HEK293 (cell line): Measurements from ENCODE around the gene DSTN.

Experiments used
- CTCF ChIA-PET: fragments of 350-600 bp; formaldehyde crosslinking; extraction: SDS; loops from one replicate; lab custom pipeline; 2021; ENCODE audit warnings: antibody characterized with exemption; lab: Yijun Ruan, JAX
- POLR2A ChIA-PET: fragments of 300-600 bp; formaldehyde crosslinking; extraction: SDS; loops from one replicate; lab custom pipeline; 2020; ENCODE audit warnings: antibody characterized with exemption, inconsistent platforms; lab: Yijun Ruan, JAX
- H3K27ac ChIP-seq: fragments of 200-500 bp; sonication (Bioruptor generic); 2 replicates; pipeline ENCODE4 v1.5.1; 2014; ENCODE audit warnings: low read depth, low read length, control low read depth, inconsistent platforms; ENCODE audit errors: extremely low read depth
- H3K36me3 ChIP-seq, 2 experiments: fragments of 200-500 bp in 1 of 2; sonication (Bioruptor generic) in 1 of 2; 1 replicate in 1 of 2; 2 replicates in 1 of 2; pipeline ENCODE4 v1.5.1; 2014 to 2017; ENCODE audit warnings: inconsistent platforms in 2 of 2, low read length in 2 of 2; ENCODE audit not compliant: control insufficient read depth in 2 of 2, insufficient read depth in 1 of 2
- H3K4me1 ChIP-seq: fragments of 200-500 bp; sonication (Bioruptor generic); 2 replicates; pipeline ENCODE4 v1.5.1; 2014; ENCODE audit warnings: mild to moderate bottlenecking, low read length, inconsistent platforms; ENCODE audit not compliant: control insufficient read depth, insufficient read depth
- H3K4me3 ChIP-seq: 2 replicates; pipeline ENCODE4 v1.5.1; 2011; ENCODE audit warnings: low read depth, mild to moderate bottlenecking, control low read depth, low read length, moderate library complexity
- H3K9me3 ChIP-seq: fragments of 200-500 bp; sonication (Bioruptor generic); 2 replicates; pipeline ENCODE4 v1.5.1; 2014; ENCODE audit warnings: low read depth, low read length, inconsistent platforms; ENCODE audit not compliant: control insufficient read depth, insufficient read depth
- BCL11B ChIP-seq: fragments of 450-650 bp; formaldehyde crosslinking; IDR thresholded peaks from 2 replicates; pipeline ENCODE4 v1.5.1; 2016; ENCODE audit warnings: low read depth, missing biosample characterization, missing genetic modification characterization
- ELK4 ChIP-seq: IDR thresholded peaks from 2 replicates; pipeline ENCODE4 v1.6.1; 2011; ENCODE audit warnings: mild to moderate bottlenecking, low read depth, low read length, borderline replicate concordance
- GFI1B ChIP-seq: fragments of 450-650 bp; formaldehyde crosslinking; IDR thresholded peaks from 2 replicates; pipeline ENCODE4 v1.5.1; 2016; ENCODE audit warnings: missing biosample characterization, missing genetic modification characterization
- GLI2 ChIP-seq: fragments of 450-650 bp; formaldehyde crosslinking; IDR thresholded peaks from 2 replicates; pipeline ENCODE4; 2017; ENCODE audit warnings: missing biosample characterization, missing genetic modification characterization, low read depth, borderline replicate concordance
- KLF1 ChIP-seq: fragments of 450-650 bp; formaldehyde crosslinking; IDR thresholded peaks from 2 replicates; pipeline ENCODE4 v1.5.1; 2016; ENCODE audit warnings: missing biosample characterization, missing genetic modification characterization
- KLF16 ChIP-seq: fragments of 450-650 bp; formaldehyde crosslinking; IDR thresholded peaks from 2 replicates; pipeline ENCODE4 v1.5.1; 2017; ENCODE audit warnings: missing biosample characterization, missing genetic modification characterization
- MYNN ChIP-seq: fragments of 450-650 bp; formaldehyde crosslinking; IDR thresholded peaks from 2 replicates; pipeline ENCODE4 v1.5.1; 2016; ENCODE audit warnings: missing biosample characterization, missing genetic modification characterization, borderline replicate concordance
- PRDM1 ChIP-seq: fragments of 450-650 bp; formaldehyde crosslinking; IDR thresholded peaks from 2 replicates; pipeline ENCODE4; 2016; ENCODE audit warnings: missing biosample characterization, missing genetic modification characterization
- RBAK ChIP-seq: fragments of 450-650 bp; formaldehyde crosslinking; IDR thresholded peaks from 2 replicates; pipeline ENCODE4 v1.5.1; 2016; ENCODE audit warnings: missing biosample characterization, missing genetic modification characterization
- WT1 ChIP-seq: fragments of 450-650 bp; formaldehyde crosslinking; IDR thresholded peaks from 2 replicates; pipeline ENCODE4 v1.5.1; 2016; ENCODE audit warnings: missing biosample characterization, missing genetic modification characterization
- ZFP3 ChIP-seq: fragments of 450-650 bp; formaldehyde crosslinking; IDR thresholded peaks from 2 replicates; pipeline ENCODE4 v1.5.1; 2016; ENCODE audit warnings: low read depth, missing biosample characterization, missing genetic modification characterization
- ZFP41 ChIP-seq: fragments of 450-650 bp; formaldehyde crosslinking; IDR thresholded peaks from 2 replicates; pipeline ENCODE4 v1.5.1; 2016; ENCODE audit warnings: missing biosample characterization, missing genetic modification characterization, borderline replicate concordance
- ZNF202 ChIP-seq: fragments of 450-650 bp; formaldehyde crosslinking; IDR thresholded peaks from 2 replicates; pipeline ENCODE4 v1.5.1; 2016; ENCODE audit warnings: missing biosample characterization, missing genetic modification characterization, borderline replicate concordance
- ZNF214 ChIP-seq: fragments of 450-650 bp; formaldehyde crosslinking; IDR thresholded peaks from 2 replicates; pipeline ENCODE4 v1.5.1; 2017; ENCODE audit warnings: missing biosample characterization, mild to moderate bottlenecking, missing genetic modification characterization, borderline replicate concordance
- ZNF335 ChIP-seq: fragments of 450-650 bp; formaldehyde crosslinking; conservative IDR thresholded peaks from 2 replicates; pipeline ENCODE4 v1.5.1; 2016; ENCODE audit warnings: missing biosample characterization, missing genetic modification characterization
- ZNF354C ChIP-seq: fragments of 450-650 bp; formaldehyde crosslinking; IDR thresholded peaks from 2 replicates; pipeline ENCODE4 v1.5.1; 2016; ENCODE audit warnings: missing biosample characterization, missing genetic modification characterization, low read depth, borderline replicate concordance
- ZNF548 ChIP-seq: fragments of 450-650 bp; formaldehyde crosslinking; IDR thresholded peaks from 2 replicates; pipeline ENCODE4 v1.5.1; 2016; ENCODE audit warnings: missing biosample characterization, missing genetic modification characterization
- ZNF561 ChIP-seq: fragments of 450-650 bp; IDR thresholded peaks from 2 replicates; pipeline ENCODE4 v1.5.1; 2018; ENCODE audit warnings: missing biosample characterization, missing genetic modification characterization, borderline replicate concordance
- ZNF580 ChIP-seq: fragments of 450-650 bp; formaldehyde crosslinking; IDR thresholded peaks from 2 replicates; pipeline ENCODE4 v1.5.1; 2016; ENCODE audit warnings: missing biosample characterization, missing genetic modification characterization
- ZNF596 ChIP-seq: fragments of 450-650 bp; IDR thresholded peaks from 2 replicates; pipeline ENCODE4 v1.5.0; 2018; ENCODE audit warnings: missing biosample characterization, mild to moderate bottlenecking, missing genetic modification characterization, moderate library complexity
- ZNF623 ChIP-seq: fragments of 450-650 bp; formaldehyde crosslinking; IDR thresholded peaks from 2 replicates; pipeline ENCODE4 v1.5.1; 2016; ENCODE audit warnings: missing biosample characterization, missing genetic modification characterization
- ZNF629 ChIP-seq: fragments of 450-650 bp; formaldehyde crosslinking; IDR thresholded peaks from 2 replicates; pipeline ENCODE4 v1.5.1; 2017; ENCODE audit warnings: missing biosample characterization, missing genetic modification characterization
- ZNF654 ChIP-seq: fragments of 450-650 bp; formaldehyde crosslinking; IDR thresholded peaks from 2 replicates; pipeline ENCODE4 v1.5.1; 2016; ENCODE audit warnings: low read depth, missing biosample characterization, missing genetic modification characterization
- ZNF677 ChIP-seq: fragments of 450-650 bp; IDR thresholded peaks from 2 replicates; pipeline ENCODE4 v1.5.0; 2018; ENCODE audit warnings: missing biosample characterization, mild to moderate bottlenecking, missing genetic modification characterization, moderate library complexity
- ZSCAN5A ChIP-seq: fragments of 450-650 bp; formaldehyde crosslinking; IDR thresholded peaks from 2 replicates; pipeline ENCODE4 v1.5.1; 2016; ENCODE audit warnings: missing biosample characterization, missing genetic modification characterization

The DSTN gene

GRCh38 chr20:17637985-17638640, 68.2 kb downstream of the DSTN start (continued):
- no peak for TF ChIP-seq WT1 (tag by site-specific recombination)
- TF ChIP-seq ZNF214 (tag by site-specific recombination) = no peak
- TF ChIP-seq ZNF561 (tag by site-specific recombination) = no peak
- no peak for TF ChIP-seq RBAK (tag by site-specific recombination)

GRCh38 chr20:17638835-17639407, 69.0 kb downstream of the DSTN start:
- H3K4me1 ChIP-seq = no peaks in the 10 kb centered on the region
- no peak overlapping the region for H3K27ac ChIP-seq
- TF ChIP-seq MYNN (tag by site-specific recombination) = no peak
- TF ChIP-seq BCL11B = no peak
- no peak for TF ChIP-seq ELK4
- no peak for TF ChIP-seq KLF1
- H3K4me3 ChIP-seq = no peak overlapping the region
- peaks cover 0 to 86% of the 10 kb centered on the region in 2 experiments; a peak in 1 of 3 replicates for H3K36me3 ChIP-seq
- H3K9me3 ChIP-seq = no peaks in the 10 kb centered on the region
- POLR2A ChIA-PET = no interaction called here
- CTCF ChIA-PET = interaction anchor here (0.7 to 1.3 kb wide), 2 partner anchors 16 to 297 kb away, joined by 3 to 4 read pairs; no protein-coding TSS in a partner anchor

GRCh38 chr20:17640146-17640874, 70.4 kb downstream of the DSTN start:
- Histone ChIP-seq H3K36me3 (peaks cover 0 to 72% of the 10 kb centered on the region in 2 experiments; a peak in 1 of 3 replicates), H3K4me1 (no peaks in the 10 kb centered on the region), H3K27ac (no peak overlapping the region)
- TF ChIP-seq ZNF623 (tag by site-specific recombination) = no peak
- no peak for TF ChIP-seq ZFP41 (tag by site-specific recombination)
- no peak for TF ChIP-seq ZNF202 (tag by site-specific recombination)
- TF ChIP-seq ZNF629 (tag by site-specific recombination) = no peak
- no peak for TF ChIP-seq PRDM1 (tag by site-specific recombination)
- no peak for TF ChIP-seq BCL11B
- no peak for TF ChIP-seq ZNF677 (tag by site-specific recombination)
- TF ChIP-seq ZNF561 (tag by site-specific recombination) = no peak
- no peak for TF ChIP-seq ZNF654 (tag by site-specific recombination)
- TF ChIP-seq KLF16 (tag by site-specific recombination) = no peak
- TF ChIP-seq ZNF580 (tag by site-specific recombination) = no peak
- no peak for TF ChIP-seq ZNF548 (tag by site-specific recombination)
- no peak for TF ChIP-seq GFI1B (tag by site-specific recombination)
- TF ChIP-seq ZSCAN5A = no peak
- TF ChIP-seq ZNF354C (tag by site-specific recombination) = no peak
- no peak for TF ChIP-seq ZNF335
- TF ChIP-seq GLI2 = no peak
- TF ChIP-seq ZFP3 (tag by site-specific recombination) = no peak
- TF ChIP-seq ZNF596 (tag by site-specific recombination) = no peak
- TF ChIP-seq, all 188 proteins: peak for 0
- POLR2A ChIA-PET = no interaction called here
- CTCF ChIA-PET = no interaction called here
- no peaks in the 10 kb centered on the region for H3K9me3 ChIP-seq
- no peak overlapping the region for H3K4me3 ChIP-seq
